Transverse colon (tissue), 4 donors: ENCODE data around the gene OLIG2. TPM values are rescaled to one million over a fixed set of nuclear protein-coding genes. Genes with fewer than 3 reads are reported as not detected.

Experiments used
- DNase-seq: peaks from one replicate; pipeline ENCODE4 v3.0.0-alpha.2; 2019
- H3K27ac ChIP-seq, 4 donors: fragments of 200-600 bp; sonication (generic); 2 replicates each; pipeline ENCODE4 v1.5.1; 2016 to 2018; ENCODE audit warnings: inconsistent platforms in 4 of 4
- H3K27me3 ChIP-seq: fragments of 200-600 bp; sonication (generic); 2 replicates; pipeline ENCODE4 v1.5.1; 2017; ENCODE audit warnings: inconsistent platforms
- H3K36me3 ChIP-seq, 4 donors: fragments of 200-600 bp; sonication (generic); 2 replicates each; pipeline ENCODE4 v1.5.1; 2017 to 2019; ENCODE audit warnings: inconsistent platforms in 4 of 4
- H3K4me1 ChIP-seq, 4 donors: fragments of 200-600 bp; sonication (generic); 2 replicates each; pipeline ENCODE4 v1.5.1; 2017 to 2020; ENCODE audit warnings: inconsistent platforms in 4 of 4
- H3K4me3 ChIP-seq, 4 donors: fragments of 200-600 bp; sonication (generic); 1 replicate in 1 of 4; 2 replicates in 3 of 4; pipeline versions ENCODE4 v1.5.1 to v1.6.1; 2017 to 2019; ENCODE audit warnings: inconsistent platforms in 4 of 4
- H3K9me3 ChIP-seq, 2 donors: fragments of 200-600 bp; sonication (generic); 2 replicates each; pipeline ENCODE4 v1.5.1; 2017 to 2019; ENCODE audit warnings: inconsistent platforms in 2 of 2
- EP300 ChIP-seq: sonication (generic); formaldehyde crosslinking; IDR thresholded peaks from one replicate; pipeline ENCODE4 v1.6.1; 2017; ENCODE audit warnings: antibody characterized with exemption, low read depth
- POLR2A ChIP-seq: fragments of 450-650 bp; IDR thresholded peaks from one replicate; pipeline ENCODE4 v1.6.1; 2016; ENCODE audit warnings: antibody characterized with exemption, mild to moderate bottlenecking, moderate library complexity
- POLR2AphosphoS5 ChIP-seq, 3 donors: sonication (generic); formaldehyde crosslinking; IDR thresholded peaks; one replicate each; pipeline ENCODE4 v1.6.1; 2016; ENCODE audit warnings: antibody characterized with exemption in 3 of 3
- WGBS, 2 donors: methylation state at CpG; one replicate each; pipeline ENCODE4 v1.1.5; 2018; ENCODE audit warnings: low coverage in 1 of 2; 5-methylcytosine and 5-hydroxymethylcytosine counted together
- in situ Hi-C, 4 donors: fragments of 200-750 bp; cut with MboI; loops; one replicate each; pipeline versions ENCODE4 v1.15.0 to v1.15.1; 2017; ENCODE audit warnings: low sequenced_read_pairs in 3 of 4, low pct_ligation_motif_present in 1 of 4, low pct_unique_long_range_greater_than_20kb in 1 of 4
- intact Hi-C: fragments of 100-400 bp; cut with DNase I; formaldehyde crosslinking; loops from one replicate; pipeline ENCODE4 v1.15.1; 2023; ENCODE audit warnings: low total_unique reads
- total RNA-seq, 4 donors: library from RNA; depleted of rRNA; stranded (reverse); fragments of >200 nt; gene quantifications; one replicate each; pipeline ENCODE4 v1.1.0, GENCODE V29; 2016
- TF ChIP-seq, protein P1 (sequence below), 5 experiments: fragments of 200-600 bp in 3 of 5; fragments of 450-650 bp in 2 of 5; sonication (generic) in 3 of 5; IDR thresholded peaks; 1 replicate in 2 of 5; 2 replicates in 3 of 5; pipeline ENCODE4 v1.5.1; 2016 to 2017; ENCODE audit warnings: antibody characterized with exemption in 5 of 5, inconsistent platforms in 3 of 5, mild to moderate bottlenecking in 2 of 5, moderate library complexity in 1 of 5

The OLIG2 gene
- total RNA-seq, 4 donors from 2014 or later, result not detected

DNA sequence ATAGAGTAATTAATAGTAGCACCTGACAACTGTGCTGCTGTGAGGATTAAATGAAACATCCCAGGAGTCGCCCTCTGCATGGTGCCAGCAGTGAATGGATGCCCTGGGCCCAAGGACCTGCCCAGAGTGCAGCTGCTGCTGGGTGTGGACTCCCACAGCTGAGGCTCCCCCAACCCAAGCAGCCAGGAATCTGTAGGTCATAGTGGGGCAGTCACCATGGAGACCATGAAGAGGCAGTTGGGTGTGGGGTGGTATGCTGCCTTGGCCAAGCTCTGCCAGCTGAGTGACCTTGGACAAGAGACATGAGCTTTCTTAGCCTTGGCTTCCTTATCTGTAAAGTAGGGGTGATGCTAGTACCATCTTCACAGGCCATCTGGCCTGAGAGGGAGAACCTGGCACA is 9.4 kb downstream of the OLIG2 start:
- DNase-seq, result no peak
- intact Hi-C loops (no loop called here), in situ Hi-C loops (no loop called here)
- Histone ChIP-seq H3K27ac (no peak overlapping the region), H3K36me3 (no peaks in the 10 kb centered on the region), H3K9me3 (no peaks in the 10 kb centered on the region), H3K27me3 (peaks cover 74% of the 10 kb centered on the region), H3K4me1 (no peaks in the 10 kb centered on the region), H3K4me3 (no peak overlapping the region)
- WGBS, 2 donors, result 80% methylated on average over 1 of the region's 1 CpG; no CpG with 5 or more reads in 1 of the 2 donors
- TF ChIP-seq POLR2AphosphoS5 (IDR thresholded peaks at IDR 0.05) (no peak), POLR2A (no peak), EP300 (no peak)
- TF ChIP-seq, protein P1, sequence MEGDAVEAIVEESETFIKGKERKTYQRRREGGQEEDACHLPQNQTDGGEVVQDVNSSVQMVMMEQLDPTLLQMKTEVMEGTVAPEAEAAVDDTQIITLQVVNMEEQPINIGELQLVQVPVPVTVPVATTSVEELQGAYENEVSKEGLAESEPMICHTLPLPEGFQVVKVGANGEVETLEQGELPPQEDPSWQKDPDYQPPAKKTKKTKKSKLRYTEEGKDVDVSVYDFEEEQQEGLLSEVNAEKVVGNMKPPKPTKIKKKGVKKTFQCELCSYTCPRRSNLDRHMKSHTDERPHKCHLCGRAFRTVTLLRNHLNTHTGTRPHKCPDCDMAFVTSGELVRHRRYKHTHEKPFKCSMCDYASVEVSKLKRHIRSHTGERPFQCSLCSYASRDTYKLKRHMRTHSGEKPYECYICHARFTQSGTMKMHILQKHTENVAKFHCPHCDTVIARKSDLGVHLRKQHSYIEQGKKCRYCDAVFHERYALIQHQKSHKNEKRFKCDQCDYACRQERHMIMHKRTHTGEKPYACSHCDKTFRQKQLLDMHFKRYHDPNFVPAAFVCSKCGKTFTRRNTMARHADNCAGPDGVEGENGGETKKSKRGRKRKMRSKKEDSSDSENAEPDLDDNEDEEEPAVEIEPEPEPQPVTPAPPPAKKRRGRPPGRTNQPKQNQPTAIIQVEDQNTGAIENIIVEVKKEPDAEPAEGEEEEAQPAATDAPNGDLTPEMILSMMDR (IDR thresholded peaks at IDR 0.05), result no peak

DNA sequence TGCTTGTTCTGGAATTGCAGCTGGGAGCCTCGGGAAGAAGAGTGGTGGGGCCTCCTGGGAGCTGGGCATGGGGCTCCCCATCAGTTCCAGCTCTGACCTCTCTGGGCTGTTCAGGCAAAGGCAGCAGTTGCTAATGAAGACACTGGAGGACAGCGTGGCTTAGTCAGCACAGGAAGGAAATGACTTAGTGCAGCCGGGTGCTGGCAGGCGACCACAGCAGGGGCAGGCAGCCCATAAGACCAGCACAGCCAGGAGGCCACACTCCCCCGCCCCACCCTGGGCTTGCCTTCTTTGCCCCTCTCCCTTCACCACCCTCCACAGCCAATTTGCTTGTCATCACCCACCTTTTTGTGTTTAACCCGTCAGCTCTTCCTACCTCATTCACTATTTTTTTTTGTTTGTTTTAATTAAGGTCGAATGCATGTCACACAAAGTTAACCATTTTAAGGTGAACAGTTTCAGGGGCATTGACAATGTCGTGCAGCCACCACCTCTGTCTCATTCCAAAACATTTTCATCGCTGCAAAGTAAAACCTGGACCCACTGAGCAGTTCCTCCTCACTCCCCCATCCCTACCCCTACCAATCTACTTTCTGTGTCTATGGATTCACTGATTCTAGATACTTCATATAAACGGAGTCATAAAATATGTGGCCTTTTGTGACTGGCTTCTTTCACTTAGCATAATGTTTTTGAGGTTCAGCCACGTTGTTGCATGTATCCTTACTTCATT is 10.9 kb downstream of the OLIG2 start:
- Histone ChIP-seq H3K27me3 (peaks cover 64% of the 10 kb centered on the region), H3K4me1 (no peaks in the 10 kb centered on the region), H3K4me3 (no peak overlapping the region), H3K9me3 (no peaks in the 10 kb centered on the region), H3K36me3 (no peaks in the 10 kb centered on the region), H3K27ac (no peak overlapping the region)
- WGBS, 2 donors, result 27 to 49% methylated on average over 2 to 11 of the region's 11 CpGs
- in situ Hi-C loops, result no loop called here
- intact Hi-C loops, result no loop called here
- no peak for DNase-seq
- TF ChIP-seq, protein P1 (IDR thresholded peaks at IDR 0.05), result no peak
- TF ChIP-seq EP300 (no peak), POLR2AphosphoS5 (IDR thresholded peaks at IDR 0.05) (no peak), POLR2A (no peak)

DNA sequence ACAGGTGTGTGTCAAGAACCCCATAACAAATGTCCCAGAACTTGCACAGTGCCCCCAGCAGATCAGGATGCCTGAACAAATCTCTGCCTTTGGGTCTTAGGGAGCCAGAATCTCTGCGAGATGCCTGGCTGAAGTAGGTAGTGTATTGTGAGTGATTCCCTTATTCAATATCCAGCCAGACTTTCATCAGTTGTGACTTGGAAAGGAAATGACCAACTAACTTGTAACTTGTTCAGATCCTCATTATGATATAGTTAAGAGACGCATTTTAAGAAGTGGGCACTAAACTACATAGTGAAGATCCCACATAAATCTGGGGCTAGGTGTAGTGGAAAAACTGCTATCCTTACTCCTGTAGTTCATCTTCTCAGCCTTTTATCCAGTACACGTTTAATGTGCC is 11.8 kb downstream of the OLIG2 start:
- in situ Hi-C loops (no loop called here), intact Hi-C loops (no loop called here)
- WGBS, 2 donors, result 84 to 88% methylated on average over 2 to 3 of the region's 3 CpGs
- Histone ChIP-seq H3K27ac (no peak overlapping the region), H3K4me1 (no peaks in the 10 kb centered on the region), H3K36me3 (no peaks in the 10 kb centered on the region), H3K9me3 (no peaks in the 10 kb centered on the region), H3K27me3 (peaks cover 59% of the 10 kb centered on the region), H3K4me3 (no peak overlapping the region)
- no peak for DNase-seq
- TF ChIP-seq POLR2AphosphoS5 (IDR thresholded peaks at IDR 0.05) (no peak), EP300 (no peak), POLR2A (no peak)
- TF ChIP-seq, protein P1 (IDR thresholded peaks at IDR 0.05), result no peak

DNA sequence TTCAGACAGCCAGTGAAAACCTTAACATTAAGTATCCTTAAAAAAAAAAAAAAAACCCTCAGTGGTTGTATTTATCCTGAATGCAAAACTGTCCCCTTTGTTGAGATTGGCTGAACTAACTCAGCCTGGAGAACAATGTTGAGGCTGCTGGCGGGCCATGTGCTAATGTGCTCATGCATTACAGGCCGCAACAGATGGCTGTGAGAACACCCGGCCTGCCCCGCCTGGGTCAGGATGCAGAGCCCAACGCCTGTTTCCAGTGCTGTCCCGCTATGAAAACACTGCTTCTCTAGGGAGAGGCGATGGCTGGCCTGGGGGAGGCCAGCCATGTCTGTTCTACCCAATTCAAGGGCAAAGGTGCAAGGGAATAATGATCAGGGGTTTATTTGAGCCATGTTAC is 13.8 kb downstream of the OLIG2 start:
- intact Hi-C loops (no loop called here), in situ Hi-C loops (no loop called here)
- H3K27me3 ChIP-seq, result peaks cover 56% of the 10 kb centered on the region
- DNase-seq, result no peak
- no peak overlapping the region for H3K4me3 ChIP-seq
- 69% methylated on average over 7 of the region's 7 CpGs; no CpG with 5 or more reads in 1 of the 2 donors for WGBS, 2 donors
- TF ChIP-seq POLR2A, result no peak
- TF ChIP-seq EP300, result no peak
- TF ChIP-seq POLR2AphosphoS5 (IDR thresholded peaks at IDR 0.05), result no peak
- TF ChIP-seq, protein P1 (IDR thresholded peaks at IDR 0.05), result no peak
- H3K4me1 ChIP-seq, result no peaks in the 10 kb centered on the region
- H3K36me3 ChIP-seq, result no peaks in the 10 kb centered on the region
- H3K9me3 ChIP-seq, result no peaks in the 10 kb centered on the region
- H3K27ac ChIP-seq, result no peak overlapping the region
